HG02981 (cell line): ENCODE data around the gene ACOXL.

ENCODE experiments used
- ATAC-seq: cut with Tn5 transposase; IDR thresholded peaks from one replicate; pipeline ENCODE4 v1.9.1; 2021; ENCODE audit warnings: mild to moderate bottlenecking, moderate library complexity; ENCODE audit not compliant: unreplicated experiment

The ACOXL gene

DNA sequence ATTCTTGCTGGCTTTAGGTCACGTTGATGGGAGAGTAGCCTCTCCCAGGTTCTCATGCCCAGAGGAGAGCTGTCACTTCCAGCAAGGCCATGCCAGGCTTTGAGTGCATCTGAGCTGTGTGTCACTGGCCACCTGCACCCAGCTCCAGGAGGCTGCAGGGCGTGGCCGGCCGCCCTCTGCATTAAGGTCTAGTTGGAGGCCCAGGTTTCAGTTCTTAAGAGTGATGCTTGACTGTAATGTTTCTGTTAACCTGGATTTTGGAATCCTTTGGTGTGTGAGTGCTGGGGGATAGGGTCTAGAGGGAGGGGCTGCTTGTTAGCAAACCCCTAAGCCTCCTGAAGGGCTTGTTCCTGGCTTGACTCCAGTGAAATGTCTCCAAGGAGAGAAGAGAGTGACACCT lies 140.1 kb downstream of the ACOXL start:
- no peak for ATAC-seq

DNA sequence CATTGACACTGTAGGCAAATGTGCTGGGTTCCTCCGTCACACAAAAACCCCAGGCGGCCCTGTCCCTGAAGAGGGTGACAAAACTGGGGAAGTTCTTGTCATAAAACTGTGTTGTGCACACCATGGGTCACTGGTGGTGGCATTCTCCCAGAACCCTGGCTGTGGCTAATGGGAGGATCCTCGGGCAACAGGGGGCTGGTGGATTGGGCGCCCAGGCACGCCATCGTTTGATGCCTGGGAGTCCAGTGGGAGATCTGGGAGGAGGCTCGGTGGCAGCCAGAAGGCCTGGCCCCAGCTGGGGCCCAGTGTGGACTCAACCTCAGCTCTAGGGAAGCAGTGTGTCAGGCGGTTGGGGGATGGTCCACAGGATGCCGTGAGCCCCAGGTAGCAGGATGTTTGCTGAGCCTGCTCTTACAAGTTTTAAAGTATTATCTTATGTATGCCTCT lies 140.7 kb downstream of the ACOXL start:
- ATAC-seq = no peak

DNA sequence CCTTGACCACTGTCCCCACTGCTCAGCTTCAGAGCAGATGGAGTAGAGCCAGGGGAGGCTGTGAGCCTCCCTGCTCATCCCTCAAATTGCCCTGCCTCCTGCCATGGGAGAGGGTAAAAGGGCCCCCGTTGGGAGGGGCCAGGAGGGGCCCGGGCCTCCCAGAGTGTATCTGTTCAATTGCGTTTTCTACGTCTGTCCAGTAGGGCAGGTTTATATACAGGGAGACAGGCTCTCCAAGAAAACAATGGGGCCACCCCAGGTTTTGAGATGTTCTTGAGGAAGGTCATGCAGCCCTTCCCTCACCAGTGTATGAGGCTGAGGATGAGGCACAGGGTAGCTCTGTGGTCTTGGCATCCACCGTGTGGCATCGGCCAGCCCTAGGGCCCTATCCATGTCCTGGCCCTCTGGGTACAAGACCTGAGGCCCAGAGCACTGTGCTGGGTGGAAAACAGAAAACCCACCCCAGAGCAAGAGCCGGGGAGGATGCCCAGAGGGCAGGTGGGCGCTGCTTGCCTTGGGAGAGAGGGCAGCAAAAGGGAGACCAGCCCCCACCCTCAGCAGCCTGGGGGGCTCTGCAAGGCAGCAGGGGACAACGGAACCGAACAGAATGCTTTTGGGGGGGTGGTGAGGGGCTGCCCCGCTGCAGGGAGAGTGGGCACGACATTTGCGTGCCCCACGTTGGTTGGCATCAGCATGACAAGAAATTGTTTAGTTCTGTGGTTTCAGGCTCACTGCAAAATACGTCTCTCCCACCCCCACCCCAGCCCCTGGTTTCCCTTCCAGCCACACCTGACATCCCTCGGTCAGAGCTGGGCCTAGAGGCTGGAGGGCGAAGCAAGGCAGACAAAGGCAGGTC lies 141.5 kb downstream of the ACOXL start:
- no peak for ATAC-seq

DNA sequence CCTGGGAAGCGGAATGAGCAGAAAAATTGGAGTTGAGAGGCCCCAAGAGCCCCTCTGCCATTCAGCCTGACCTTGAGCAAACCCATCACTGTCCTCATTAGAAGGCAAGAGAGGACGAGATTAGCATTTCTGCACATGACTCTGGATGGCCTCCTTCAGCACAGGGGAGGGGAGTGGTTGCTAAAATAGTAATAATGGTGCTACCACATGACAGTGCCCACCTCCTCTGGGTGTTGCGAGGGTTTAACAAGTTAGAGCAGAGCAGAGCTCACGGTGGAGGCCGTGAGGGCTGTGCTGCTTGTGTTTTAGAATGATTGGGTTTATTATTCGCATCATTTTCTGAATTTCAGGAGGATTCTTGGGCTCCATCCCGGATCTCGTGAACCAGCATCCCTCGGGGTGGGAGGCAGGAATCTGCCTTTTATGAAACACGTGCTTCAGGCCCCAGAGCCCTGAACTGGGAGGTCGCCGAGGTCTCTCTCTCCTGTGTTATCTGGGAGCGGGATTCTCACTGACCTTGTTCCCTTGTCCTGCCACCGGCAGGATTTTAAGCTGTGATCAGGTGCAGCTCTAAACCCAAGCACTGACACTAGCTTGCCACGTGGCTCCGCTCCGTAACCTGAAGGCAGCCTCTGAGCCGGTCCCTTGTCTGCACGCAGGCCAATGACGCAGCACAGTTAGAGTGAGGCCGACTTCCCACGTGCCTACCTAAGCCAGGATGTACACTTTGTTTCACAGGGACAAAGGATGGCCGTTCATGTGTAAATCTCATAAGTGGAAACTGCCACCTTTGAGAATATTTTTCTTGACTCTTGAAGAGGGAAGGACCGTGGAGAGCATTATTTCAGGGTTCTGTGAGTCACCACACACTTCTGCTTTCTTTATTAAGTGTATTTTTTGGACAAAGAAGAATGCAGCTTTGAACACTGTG lies 142.3 kb downstream of the ACOXL start:
- no peak for ATAC-seq

DNA sequence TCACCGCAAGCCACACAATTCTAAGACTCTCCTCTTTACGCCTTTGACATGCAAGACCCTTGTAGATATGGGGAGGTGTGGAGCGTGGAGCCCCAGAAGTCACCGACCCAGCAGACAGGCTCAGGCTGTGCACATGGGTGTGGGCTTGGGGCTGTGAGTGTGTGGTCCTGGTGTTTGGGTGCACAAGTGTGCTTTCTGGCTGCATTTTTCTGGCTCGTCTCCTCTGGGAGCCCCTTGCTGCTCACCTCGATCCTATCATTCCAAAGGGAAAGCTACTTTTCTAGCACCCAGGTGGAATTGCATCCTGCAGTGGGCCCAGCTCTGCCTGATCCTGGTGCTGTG lies 143.0 kb downstream of the ACOXL start:
- ATAC-seq = no peak

DNA sequence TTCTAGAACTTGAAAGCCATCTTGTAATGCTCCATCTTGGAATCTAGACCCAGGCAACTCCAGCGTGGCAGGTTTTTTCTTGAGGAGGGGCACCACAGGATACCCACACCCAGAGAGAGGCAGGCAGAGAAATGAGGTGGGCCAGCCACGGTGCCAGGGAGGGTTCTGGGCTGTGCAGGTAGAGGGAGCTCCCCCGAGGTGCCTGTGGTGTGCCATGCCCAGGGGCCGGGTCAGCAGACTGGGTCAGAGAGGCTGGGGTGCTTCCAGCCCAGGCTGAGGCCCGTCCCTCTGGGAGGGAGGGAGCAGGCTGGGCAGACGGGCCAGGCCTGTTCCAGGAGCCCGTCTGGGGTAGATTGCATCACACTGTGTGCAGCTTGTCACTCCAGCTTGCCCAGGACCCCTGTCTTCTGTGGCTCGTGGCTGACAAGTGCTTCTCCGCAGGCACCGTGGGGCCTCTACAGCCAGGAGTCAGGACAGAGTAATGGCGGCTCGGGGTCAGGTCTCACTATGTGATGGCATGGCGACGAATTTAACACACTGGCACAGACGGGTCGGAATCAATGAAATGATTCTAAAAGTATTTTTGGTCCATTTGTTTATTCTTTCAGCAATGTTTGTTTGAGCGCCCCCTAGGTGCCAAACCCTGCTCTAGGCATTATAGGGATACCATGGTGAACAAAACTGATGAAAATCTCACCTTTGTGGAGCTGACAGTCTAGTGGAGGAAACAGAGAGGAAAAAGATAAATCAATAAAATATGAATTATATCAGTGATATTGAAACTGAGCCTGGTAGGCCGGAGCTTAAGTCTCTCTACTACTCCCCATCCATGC lies 144.0 kb downstream of the ACOXL start:
- ATAC-seq = no peak

DNA sequence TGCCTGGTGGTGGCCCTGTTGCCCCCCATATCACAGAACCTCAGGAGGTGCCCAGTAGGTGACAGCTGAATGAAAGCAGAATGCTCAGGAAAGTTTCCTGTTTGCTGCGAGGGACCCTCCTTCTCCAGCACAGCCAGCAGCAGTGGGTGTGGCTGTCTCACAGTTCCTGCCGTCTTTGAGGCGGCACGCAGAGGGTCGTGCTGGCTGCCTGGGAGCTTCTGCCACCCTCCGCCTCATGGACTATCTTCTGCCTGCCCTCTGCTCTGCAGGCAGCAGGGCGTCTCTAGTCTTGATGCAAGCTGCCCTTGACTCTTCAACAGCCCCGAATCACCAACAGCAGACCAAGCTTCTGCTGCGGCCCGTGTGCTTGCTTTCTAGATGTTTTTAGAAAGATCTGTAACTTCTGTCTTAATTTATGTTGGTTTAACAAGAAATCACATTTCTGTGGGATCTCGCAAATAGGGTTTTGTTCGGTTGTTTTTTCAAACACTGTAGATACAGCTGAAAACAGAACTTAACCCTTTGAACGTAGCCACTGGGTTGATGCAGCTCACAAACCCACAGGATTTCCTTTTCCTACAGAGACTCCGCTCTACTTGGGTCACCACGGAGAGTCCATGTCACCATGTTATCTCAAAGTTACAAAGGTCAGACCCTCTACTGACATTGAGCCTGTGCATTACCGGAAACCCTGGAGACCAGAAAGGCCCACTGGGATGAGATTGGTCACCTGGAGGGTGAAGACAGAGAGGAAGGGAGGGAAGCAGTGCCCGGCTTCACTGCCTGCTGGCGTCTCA lies 144.9 kb downstream of the ACOXL start:
- ATAC-seq = no peak

DNA sequence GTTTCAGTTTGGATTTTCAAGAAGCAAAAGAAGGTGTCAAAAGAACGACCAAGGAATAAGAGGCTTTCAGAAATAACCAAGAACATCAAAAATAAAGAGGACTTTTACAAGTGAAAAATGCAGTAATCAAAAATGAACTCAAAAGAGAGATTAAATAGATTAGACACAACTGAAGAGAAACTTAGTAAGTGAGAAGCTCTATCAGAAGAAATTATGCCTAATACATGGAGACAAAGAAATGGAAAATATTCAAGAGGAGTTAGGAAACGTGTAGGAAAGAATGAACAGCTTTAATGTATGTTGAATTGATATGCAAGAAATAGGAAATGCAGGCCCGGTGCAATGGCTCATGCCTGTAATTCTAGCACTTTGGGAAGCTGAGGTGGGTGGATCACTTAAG lies 145.8 kb downstream of the ACOXL start:
- ATAC-seq = no peak

DNA sequence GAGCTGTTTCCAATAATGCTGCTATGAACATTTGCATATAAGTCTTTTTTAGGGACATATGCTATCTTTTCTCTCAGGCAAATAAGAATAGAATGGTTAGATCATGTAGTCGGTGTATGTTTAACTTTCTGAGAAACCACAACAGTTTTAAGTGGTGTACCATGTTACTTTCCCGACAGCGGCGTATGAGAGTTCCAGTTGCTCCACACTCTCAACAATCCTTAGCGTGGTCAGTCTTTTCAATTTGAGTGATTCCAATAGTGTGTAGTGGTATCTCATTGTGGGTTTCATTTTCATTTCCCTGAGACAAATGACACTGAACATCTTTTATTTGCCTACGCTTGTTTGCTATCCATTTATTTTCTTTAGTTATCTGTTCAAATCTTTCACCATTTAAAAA lies 149.5 kb downstream of the ACOXL start:
- peak; percentile 78 for ATAC-seq

DNA sequence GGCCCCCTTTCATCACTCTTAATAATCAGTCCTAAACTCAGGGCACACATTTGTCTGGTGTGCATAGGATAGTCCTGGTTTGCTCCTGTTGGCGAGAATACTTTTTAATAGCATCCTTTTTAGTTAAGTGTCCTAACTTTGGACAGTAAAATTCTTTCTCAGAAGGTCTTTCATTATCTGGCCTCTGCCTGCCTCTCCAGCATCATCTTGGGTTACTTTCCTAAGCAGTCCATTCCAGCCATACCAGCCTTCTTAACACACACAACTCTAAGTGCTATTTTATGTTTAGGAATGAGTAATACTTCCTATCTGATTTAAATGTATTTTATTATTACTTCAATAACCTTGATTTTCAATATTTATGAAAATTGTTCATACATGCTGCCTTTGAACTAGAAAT lies 151.0 kb downstream of the ACOXL start:
- ATAC-seq = no peak

DNA sequence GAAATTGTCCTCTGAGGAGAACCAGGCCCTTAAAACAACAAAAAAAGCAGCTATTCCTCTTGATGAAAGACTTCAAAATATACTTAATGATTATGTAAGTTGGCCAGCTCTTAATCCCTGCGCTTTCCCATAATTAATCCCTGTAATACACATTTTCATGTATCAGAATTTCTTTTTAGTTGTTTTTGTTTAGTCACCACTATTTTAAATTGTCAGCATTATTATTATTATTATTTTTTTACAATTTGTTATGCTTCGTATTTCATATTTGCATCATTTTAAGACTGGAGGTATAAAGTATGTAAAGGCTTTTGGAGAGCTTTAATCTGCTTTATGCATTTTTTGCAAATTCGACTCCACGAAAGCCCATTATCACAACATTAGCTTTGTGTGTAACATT lies 152.9 kb downstream of the ACOXL start:
- no peak for ATAC-seq

DNA sequence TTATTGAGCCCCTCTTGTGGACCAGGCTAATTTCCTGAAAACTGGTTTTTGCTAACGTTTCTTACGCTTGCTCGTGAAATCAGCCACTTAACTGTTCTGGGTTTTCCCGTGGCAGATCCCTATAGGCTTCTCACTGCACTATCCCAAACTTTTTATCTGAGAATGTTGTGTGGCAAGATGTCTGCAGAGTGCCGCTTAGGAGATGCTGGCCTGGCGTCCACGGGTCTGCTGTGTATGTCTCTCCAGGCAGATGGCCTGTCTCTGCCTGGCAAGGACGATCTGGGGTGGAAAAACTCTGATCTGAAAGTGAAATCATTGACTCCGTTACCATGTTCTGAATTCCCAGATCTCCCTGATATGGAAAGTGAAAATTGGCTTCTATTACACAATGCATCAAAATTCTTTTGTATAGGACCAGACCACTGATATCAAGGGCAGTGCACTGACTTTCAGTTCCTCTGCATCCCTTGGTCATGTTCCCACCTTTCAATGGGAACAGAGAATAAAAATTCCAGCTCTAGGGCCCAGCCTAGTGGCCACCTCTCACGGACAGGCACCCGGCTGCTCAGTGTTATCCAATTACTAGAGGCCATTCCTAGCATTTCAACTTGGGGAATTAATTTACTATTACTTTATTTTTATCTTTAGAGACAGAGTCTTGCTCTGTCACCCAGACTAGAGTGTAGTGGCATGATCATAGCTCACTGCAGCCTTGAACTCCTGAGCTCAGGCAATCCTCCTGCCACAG lies 154.6 kb downstream of the ACOXL start:
- no peak for ATAC-seq

DNA sequence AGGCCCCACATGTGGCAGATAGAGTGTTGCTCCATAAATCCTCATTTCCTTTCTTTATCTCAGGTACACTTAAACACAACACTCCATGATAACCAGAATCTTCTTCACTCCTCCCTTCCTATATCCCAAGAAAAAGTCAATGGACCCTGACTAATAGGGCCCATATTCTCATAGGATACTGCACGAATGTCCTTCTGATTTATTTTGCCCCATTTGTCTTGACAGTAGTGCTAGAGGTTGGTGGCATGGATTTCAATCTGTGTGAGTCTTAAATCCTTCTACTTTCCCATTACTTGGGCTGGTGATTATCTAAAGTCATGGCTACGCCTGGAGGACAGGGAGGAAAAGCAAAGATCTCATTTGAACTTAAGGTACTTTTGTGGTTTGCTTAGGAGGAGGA lies 156.0 kb downstream of the ACOXL start:
- ATAC-seq = no peak

DNA sequence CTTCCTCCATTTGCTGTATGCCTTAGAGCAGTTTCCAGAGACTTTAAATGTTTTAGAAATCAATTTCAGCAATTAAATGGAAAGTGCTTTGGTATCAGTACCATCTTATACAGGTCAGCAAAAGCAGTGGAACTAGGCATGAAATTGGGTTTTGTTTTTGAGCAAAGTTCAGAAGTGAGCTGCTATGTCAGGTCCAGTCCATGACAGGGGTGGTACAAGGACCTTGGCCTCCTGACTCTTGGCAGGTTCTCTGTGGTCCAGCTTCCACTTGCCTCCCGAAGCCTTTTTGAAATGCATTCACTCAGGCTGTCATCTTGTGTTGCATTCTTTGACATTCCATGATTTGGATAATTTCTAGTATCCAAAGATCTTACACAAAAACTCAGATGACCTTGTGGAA lies 159.3 kb downstream of the ACOXL start:
- ATAC-seq = no peak

DNA sequence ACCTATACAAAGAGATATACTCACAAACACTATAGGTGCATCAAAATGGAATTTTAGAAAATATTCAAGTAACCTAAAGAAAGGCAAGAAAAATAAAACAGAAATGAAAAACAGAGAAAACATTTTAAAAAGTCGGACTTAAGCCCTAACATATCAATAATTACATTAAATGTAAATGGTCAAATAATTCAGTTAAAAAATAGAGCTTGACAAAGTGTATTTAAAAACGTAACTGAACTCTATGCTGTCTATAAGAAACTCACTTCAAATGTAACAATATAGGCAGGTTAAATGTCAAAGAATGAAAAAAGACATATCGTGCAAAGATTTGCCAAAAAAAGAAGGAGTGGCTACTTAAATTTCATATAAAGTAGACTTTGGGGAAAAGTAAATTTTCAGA lies 163.9 kb downstream of the ACOXL start:
- ATAC-seq = no peak

DNA sequence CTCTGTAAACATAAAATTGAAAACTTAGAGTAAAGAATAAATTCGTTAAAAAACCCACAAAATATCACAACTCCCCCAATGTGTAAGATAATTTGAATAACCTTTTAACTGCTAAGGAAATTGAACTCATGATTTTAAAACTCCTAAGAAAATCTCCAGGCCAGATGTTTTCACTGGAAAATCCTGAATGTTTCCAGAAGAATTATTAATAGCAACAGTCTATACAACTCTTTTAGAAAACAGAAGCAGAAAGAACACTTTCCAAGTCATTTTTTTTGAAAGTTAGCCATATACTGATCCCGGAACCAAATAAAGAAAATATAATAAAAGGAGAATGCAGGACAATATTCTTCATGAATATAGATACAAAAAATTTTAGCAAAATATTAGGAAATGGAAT lies 165.6 kb downstream of the ACOXL start:
- no peak for ATAC-seq

DNA sequence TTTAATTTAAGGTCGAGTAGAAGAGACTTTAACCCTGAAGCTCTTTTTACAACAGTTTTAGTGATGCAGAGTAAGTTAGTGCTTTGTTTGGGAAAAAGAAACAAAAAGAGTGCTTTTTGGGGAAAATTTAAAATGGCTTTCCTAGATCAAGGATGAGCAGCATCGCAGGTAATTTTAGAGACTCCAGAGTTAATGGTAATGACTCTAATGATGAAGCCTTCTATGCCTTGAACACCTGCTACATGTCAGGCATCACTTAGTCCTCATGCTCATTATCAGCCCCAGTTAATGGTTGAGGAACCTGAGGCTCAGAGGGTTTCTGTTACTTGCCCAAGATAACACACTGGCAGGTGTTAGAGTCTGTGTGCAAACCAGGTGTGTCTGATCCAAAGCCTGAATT lies 167.8 kb downstream of the ACOXL start:
- no peak for ATAC-seq

DNA sequence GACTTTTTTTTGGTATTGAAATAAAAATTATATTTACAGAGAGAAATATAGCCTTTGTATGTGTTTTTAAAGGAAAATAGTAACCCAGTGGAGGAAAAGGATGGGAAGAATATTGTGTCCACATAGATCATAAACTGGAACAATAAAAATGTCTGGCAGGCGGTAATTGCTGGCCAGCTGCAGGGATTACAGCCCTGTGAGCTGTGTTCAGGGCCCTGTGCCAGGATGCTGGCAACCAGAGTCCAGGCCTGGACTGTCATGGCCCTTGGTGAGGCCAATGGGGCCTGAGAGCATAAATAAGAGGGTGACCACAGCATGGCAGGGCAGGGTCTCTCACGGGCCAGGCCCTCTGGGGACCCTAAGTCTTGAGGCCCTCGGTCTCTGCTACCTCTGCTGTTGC lies 171.2 kb downstream of the ACOXL start:
- ATAC-seq = no peak

DNA sequence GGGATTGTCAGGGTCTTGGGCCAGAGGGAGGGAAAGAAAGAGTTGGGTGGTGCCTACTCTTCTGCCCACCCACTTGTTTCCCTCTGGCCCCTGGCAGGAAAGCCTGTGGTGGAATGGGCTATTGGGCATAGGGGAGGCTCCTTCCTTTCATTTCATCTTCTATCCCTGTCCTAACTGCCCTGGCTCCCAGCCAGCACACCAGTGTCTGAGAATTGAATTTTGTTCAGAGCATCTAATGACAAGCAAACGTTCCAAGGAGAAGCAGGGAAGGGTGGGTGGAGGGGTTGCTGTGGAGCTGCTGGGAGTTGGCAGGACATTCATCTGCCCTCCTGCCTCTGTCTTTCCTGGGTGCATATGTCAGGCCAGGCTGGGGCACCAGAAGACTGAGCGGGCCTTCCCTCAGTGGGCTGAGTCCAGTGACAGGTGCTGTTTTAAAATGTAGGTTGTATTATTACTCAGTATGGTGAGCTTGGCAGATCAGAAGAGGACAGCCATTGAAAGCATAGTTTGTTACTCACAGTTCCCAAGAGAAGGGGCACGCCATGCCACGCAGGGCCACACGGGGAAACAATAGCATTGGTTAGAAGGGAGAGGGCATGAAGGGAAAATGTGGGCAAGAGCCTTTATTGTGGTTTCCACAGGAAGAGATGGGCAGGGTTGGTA lies 171.9 kb downstream of the ACOXL start:
- no peak for ATAC-seq
